ENCODE results near the gene REN. TPM values are rescaled to one million over a fixed set of nuclear protein-coding genes. Genes with fewer than 3 reads are reported as not detected.

REN gene
- polyA plus RNA-seq, 5 donors, result 0.21 TPM; not detected in 4

DNA sequence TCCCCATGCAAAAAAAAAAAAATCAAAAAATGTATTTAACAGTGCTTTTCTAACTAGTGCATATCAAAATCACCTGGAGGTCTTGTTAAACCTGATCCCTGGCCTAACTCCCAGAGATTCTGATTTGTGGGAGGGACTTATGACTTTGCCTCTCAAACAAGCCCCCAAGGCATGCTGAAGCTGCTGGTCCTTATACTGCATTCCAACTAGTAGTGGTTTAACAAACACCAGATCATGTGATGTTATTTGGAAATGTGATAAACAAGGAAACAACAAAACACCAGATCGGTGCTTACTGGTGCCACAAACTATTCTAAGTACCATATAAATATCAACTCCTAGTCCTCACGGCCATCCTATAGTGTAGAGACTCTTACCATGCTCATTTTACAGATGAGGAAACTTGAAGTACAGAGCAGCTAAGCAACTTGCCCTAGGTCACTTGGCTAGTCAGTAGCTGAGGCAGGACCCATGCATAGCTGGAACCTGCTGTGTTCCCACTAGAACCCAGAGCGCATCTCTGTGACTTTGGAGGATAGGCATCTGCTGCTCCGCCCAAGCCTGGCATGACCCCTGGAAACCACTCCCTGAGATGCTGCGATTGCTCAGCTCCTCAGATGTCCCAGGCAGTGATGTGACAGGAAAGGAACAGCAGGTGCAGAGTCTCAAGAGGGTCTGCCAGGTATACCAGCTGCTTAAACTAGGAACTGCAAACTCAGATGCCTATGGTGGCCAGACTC lies 55.1 kb downstream of the REN start:
- DNase-seq, result no peak

DNA sequence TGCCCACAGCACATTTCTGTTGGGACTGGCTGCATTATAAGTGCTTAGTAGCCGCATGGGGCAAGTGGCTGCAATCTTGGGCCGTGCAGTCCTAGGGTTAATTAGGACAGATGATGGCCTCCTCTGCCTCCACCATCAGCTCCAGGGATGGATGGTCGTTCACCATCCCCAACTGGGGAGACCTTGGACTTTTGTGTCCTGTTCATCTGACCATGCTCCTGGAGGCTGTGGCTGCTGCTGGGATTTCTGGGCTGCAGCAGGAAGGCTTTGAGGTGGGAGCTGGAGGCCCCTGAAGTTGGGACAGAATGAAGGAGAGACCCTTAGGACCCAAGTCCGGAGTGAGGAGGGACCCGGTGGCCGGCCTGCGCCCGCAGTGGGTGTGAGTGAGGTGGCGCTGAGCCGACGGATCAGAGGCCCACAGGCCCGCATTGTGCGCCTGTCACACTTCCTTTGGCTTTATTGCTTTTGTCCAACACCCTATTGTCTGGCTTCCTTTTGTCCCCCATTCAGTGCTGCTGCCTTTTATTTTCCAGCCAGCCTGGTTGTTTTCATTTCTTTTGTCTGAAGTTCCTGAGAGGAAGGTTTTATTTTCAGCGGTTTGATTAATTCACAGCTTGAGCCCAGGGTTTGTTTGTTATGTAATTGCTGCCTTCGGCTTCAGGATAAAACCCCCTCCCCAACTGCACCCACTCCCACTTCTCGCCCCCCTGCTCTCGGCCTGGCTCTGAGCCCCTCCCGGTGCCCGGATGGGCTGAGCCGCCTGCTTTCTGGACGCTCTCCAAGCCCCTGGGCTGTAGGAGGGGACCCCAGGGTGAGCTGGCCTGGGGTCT lies 57.6 kb downstream of the REN start:
- DNase-seq, result no peak

GRCh38 chr1:204107892-204108291 lies 58.2 kb downstream of the REN start:
- no peak for DNase-seq

DNA sequence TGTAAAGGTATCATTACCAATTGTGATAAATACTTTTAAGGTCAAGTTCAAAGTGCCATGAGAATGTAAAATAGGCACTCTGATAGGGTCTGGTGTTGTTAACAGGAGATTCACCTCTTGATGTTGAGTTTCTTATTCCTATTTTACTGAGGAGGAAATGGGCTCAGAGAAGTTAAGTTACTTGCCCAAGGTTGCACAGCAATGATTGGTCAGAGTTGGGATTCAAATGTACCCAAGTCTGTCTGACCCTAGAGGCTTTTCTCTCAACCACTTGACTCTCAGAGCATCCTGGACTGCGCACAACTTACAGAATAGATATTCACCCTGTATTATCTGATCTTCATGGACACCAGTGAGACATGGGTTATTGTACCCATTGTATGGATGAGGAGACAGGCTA lies 59.3 kb downstream of the REN start:
- DNase-seq, result no peak

DNA sequence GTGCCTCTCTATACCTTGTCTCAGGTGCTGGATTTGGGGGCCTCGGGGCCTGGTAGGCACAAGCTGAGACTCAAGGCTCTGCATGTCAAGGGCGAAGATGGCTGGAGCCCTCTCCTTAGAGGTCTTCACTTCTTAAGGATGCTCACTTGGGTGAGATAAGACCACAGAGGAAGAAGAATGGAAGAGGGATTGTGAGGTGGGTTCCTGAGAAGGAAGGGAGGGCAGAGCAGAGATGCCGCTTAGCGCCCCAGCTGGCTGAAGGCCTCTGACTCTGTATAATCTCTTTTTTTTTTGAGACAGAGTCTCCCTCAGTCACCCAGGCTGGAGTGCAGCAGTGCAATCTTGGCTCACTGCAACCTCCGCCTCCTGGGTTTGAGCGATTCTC lies 61.0 kb downstream of the REN start:
- no peak for DNase-seq

Other genes with a start within 250 kb of the REN start
- gene SOX13, start 93.2 kb downstream of the REN start, polyA plus RNA-seq (ENCODE audit: insufficient read depth in 1 of 5, insufficient read length in 5 of 5, low replicate concordance in 1 of 5), result 10 to 100 TPM; 41.0 to 58.0 (median 51.8) TPM
- gene ETNK2, start 14.3 kb downstream of the REN start, polyA plus RNA-seq (ENCODE audit: insufficient read depth in 1 of 5, insufficient read length in 5 of 5, low replicate concordance in 1 of 5), result 10 to 100 TPM in 4 of 5 donors, 1 to 10 TPM in 1; 8.5 to 14.8 (median 11.7) TPM
- gene KISS1, start 30.2 kb upstream of the REN start, polyA plus RNA-seq (ENCODE audit: insufficient read depth in 1 of 5, insufficient read length in 5 of 5, low replicate concordance in 1 of 5), result 1 to 10 TPM in 1 of 5 donors, under 1 TPM in 4; 0.28 to 1.2 (median 0.53) TPM
- 1 to 10 TPM; 6.1 to 9.1 (median 7.4) TPM for gene GOLT1A, start 47.7 kb upstream of the REN start, polyA plus RNA-seq (ENCODE audit: insufficient read depth in 1 of 5, insufficient read length in 5 of 5, low replicate concordance in 1 of 5)
- 10 to 100 TPM; 13.9 to 20.4 (median 16.4) TPM for gene PLEKHA6, start 193.6 kb upstream of the REN start, polyA plus RNA-seq (ENCODE audit: insufficient read depth in 1 of 5, insufficient read length in 5 of 5, low replicate concordance in 1 of 5)
- gene PPP1R15B, start 245.5 kb upstream of the REN start, polyA plus RNA-seq (ENCODE audit: insufficient read depth in 1 of 5, insufficient read length in 5 of 5, low replicate concordance in 1 of 5), result 10 to 100 TPM; 32.8 to 40.3 (median 33.9) TPM